Mammary epithelial cell (primary cell): ENCODE data around the gene CHPF.

Source experiments
- EZH2 ChIP-seq: IDR thresholded peaks from 2 replicates; pipeline ENCODE4 v1.6.1; 2012; ENCODE audit warnings: low read length, inconsistent platforms, borderline replicate concordance
- TF ChIP-seq, protein P1 (sequence below), 2 donors: IDR thresholded peaks in 1 of 2; conservative IDR thresholded peaks in 1 of 2; 2 replicates each; pipeline ENCODE4 v1.5.1; 2011 to 2012; ENCODE audit warnings: inconsistent platforms in 2 of 2, low read length in 2 of 2, mild to moderate bottlenecking in 2 of 2, control low read depth in 1 of 2, low read depth in 1 of 2; ENCODE audit not compliant: insufficient read depth in 1 of 2; ENCODE audit errors: extremely low read depth in 1 of 2

DNA sequence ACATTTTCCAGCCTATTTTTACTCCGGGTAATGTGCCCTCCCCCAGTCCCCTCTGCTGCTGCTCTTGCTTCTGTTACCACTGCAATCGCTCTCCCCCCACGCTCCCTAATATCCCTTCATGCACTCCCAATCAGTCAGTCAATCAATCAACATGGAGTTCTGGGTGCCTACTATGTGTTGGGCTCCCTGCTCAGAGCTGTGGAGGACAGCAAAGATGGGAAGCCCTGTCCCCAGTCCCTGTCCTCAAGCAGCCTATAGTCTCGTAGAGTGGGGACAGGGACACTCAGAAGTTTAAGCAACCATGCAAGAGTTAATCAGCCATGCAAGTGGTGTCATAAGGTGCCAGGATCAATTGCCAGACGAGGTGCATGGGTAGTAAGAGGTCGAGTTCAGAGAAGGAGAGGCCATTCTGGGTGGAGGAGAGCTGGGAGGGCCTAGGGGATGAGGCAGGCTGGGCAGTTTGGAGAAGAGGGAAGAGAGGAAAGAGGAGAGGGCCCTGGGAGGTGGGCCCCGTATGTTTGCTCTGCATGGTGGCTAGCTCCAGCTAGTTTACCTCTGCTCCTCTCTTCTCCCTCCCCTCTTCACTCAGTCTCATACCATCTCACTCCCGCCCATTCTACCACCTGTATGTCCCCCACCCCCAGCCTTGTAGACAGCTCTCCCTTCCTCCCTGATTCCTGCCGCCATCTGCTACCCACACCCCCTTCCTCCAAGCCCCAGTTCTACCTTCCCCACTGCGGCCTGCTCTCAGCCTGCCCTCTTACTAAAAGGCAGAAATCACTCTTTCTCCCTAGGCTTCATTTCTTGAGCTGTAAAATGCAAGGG, 25.4 kb downstream of the CHPF start:
- TF ChIP-seq, protein P1, sequence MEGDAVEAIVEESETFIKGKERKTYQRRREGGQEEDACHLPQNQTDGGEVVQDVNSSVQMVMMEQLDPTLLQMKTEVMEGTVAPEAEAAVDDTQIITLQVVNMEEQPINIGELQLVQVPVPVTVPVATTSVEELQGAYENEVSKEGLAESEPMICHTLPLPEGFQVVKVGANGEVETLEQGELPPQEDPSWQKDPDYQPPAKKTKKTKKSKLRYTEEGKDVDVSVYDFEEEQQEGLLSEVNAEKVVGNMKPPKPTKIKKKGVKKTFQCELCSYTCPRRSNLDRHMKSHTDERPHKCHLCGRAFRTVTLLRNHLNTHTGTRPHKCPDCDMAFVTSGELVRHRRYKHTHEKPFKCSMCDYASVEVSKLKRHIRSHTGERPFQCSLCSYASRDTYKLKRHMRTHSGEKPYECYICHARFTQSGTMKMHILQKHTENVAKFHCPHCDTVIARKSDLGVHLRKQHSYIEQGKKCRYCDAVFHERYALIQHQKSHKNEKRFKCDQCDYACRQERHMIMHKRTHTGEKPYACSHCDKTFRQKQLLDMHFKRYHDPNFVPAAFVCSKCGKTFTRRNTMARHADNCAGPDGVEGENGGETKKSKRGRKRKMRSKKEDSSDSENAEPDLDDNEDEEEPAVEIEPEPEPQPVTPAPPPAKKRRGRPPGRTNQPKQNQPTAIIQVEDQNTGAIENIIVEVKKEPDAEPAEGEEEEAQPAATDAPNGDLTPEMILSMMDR (conservative IDR thresholded peaks at IDR 0.05 in 1 of 2, IDR thresholded peaks at IDR 0.05 in 1 of 2; ENCODE audit: extremely low read depth in 1 of 2, insufficient read depth in 1 of 2, low read depth in 1 of 2, low read length in 2 of 2) = no peak
- TF ChIP-seq EZH2 = no peak
